SK-N-SH treated with all-trans-retinoic acid at 6 μM for 48 hours (cell line): ENCODE measurements around the gene KDF1.
"Not testable (repeated sequence)": the region's sequence is repeated elsewhere in the genome, so short reads cannot be mapped to it uniquely, and the experiment has no call there.

ENCODE experiments used
- ATAC-seq: fragments of 200-7000 bp; cut with Tn5 transposase; 3 replicates; pipeline ENCODE4 v1.9.1; 2020; ENCODE audit warnings: mild to moderate bottlenecking, moderate library complexity
- ARNTL ChIP-seq: fragments of 450-650 bp; formaldehyde crosslinking; IDR thresholded peaks from 2 replicates; pipeline ENCODE4 v1.5.0; 2020; ENCODE audit warnings: low read depth, mild to moderate bottlenecking, moderate library complexity, borderline replicate concordance
- CREB5 ChIP-seq: fragments of 250-450 bp; sonication (Bioruptor Pico); IDR thresholded peaks from 2 replicates; pipeline ENCODE4 v1.5.1; 2020; ENCODE audit warnings: low read depth, mild to moderate bottlenecking, moderate library complexity
- CSDC2 ChIP-seq: fragments of 250-450 bp; sonication (Bioruptor Pico); IDR thresholded peaks from 2 replicates; pipeline ENCODE4 v1.5.0; 2020; ENCODE audit warnings: mild to moderate bottlenecking, moderate library complexity
- CSRNP3 ChIP-seq: fragments of 250-450 bp; sonication (Bioruptor Pico); IDR thresholded peaks from 2 replicates; pipeline ENCODE4 v1.5.1; 2021; ENCODE audit warnings: mild to moderate bottlenecking, moderate library complexity
- ESRRG ChIP-seq: fragments of 250-450 bp; sonication (Bioruptor Pico); IDR thresholded peaks from 2 replicates; pipeline ENCODE4 v1.6.1; 2021; ENCODE audit warnings: mild to moderate bottlenecking
- ISL1 ChIP-seq: fragments of 250-450 bp; sonication (Bioruptor Pico); IDR thresholded peaks from 2 replicates; pipeline ENCODE4 v2.1.2; 2022; ENCODE audit warnings: mild to moderate bottlenecking, moderate library complexity
- OSR1 ChIP-seq: fragments of 250-450 bp; sonication (Bioruptor Pico); IDR thresholded peaks from 2 replicates; pipeline ENCODE4 v1.8.0; 2022; ENCODE audit warnings: moderate library complexity, mild to moderate bottlenecking, inconsistent platforms
- POU6F1 ChIP-seq: fragments of 250-450 bp; sonication (Bioruptor Pico); IDR thresholded peaks from 2 replicates; pipeline ENCODE4 v1.8.0; 2021; ENCODE audit warnings: low read depth, mild to moderate bottlenecking, moderate library complexity, borderline replicate concordance
- PPARA ChIP-seq: fragments of 250-450 bp; sonication (Bioruptor Pico); IDR thresholded peaks from 2 replicates; pipeline ENCODE4 v1.5.0; 2020; ENCODE audit warnings: mild to moderate bottlenecking, borderline replicate concordance
- RARB ChIP-seq: fragments of 250-450 bp; sonication (Bioruptor Pico); IDR thresholded peaks from 2 replicates; pipeline ENCODE4 v1.8.0; 2021; ENCODE audit warnings: mild to moderate bottlenecking, moderate library complexity
- SNAI2 ChIP-seq: fragments of 250-450 bp; sonication (Bioruptor Pico); IDR thresholded peaks from 2 replicates; pipeline ENCODE4 v1.5.0; 2020; ENCODE audit warnings: mild to moderate bottlenecking, moderate library complexity
- TCF4 ChIP-seq: fragments of 250-450 bp; sonication (Bioruptor Pico); IDR thresholded peaks from 2 replicates; pipeline ENCODE4 v1.8.0; 2021; ENCODE audit warnings: mild to moderate bottlenecking, moderate library complexity, borderline replicate concordance
- TOX ChIP-seq: fragments of 250-450 bp; sonication (Bioruptor Pico); IDR thresholded peaks from 2 replicates; pipeline ENCODE4 v1.8.0; 2021; ENCODE audit warnings: mild to moderate bottlenecking, moderate library complexity, borderline replicate concordance
- TSHZ2 ChIP-seq: fragments of 250-450 bp; sonication (Bioruptor Pico); IDR thresholded peaks from 2 replicates; pipeline ENCODE4 v1.5.0; 2020; ENCODE audit warnings: mild to moderate bottlenecking, moderate library complexity
- ZC3H10 ChIP-seq: fragments of 250-450 bp; sonication (Bioruptor Pico); IDR thresholded peaks from 2 replicates; pipeline ENCODE4 v1.5.1; 2021; ENCODE audit warnings: mild to moderate bottlenecking, moderate library complexity
- ZFP3 ChIP-seq: fragments of 250-450 bp; sonication (Bioruptor Pico); IDR thresholded peaks from 2 replicates; pipeline ENCODE4 v1.5.0; 2020; ENCODE audit warnings: mild to moderate bottlenecking, moderate library complexity
- ZFP30 ChIP-seq: fragments of 450-650 bp; formaldehyde crosslinking; IDR thresholded peaks from 2 replicates; pipeline ENCODE4 v1.5.0; 2022; ENCODE audit warnings: mild to moderate bottlenecking, moderate library complexity
- ZNF565 ChIP-seq: fragments of 450-650 bp; formaldehyde crosslinking; conservative IDR thresholded peaks from 2 replicates; pipeline ENCODE4 v1.5.0; 2020; ENCODE audit warnings: low read depth, mild to moderate bottlenecking, moderate library complexity
- ZNF70 ChIP-seq: fragments of 450-650 bp; formaldehyde crosslinking; IDR thresholded peaks from 2 replicates; pipeline ENCODE4 v1.5.0; 2020; ENCODE audit warnings: mild to moderate bottlenecking, moderate library complexity
- ZNF8 ChIP-seq: fragments of 450-650 bp; formaldehyde crosslinking; IDR thresholded peaks from 2 replicates; pipeline ENCODE4 v1.5.0; 2020; ENCODE audit warnings: mild to moderate bottlenecking, moderate library complexity

Gene KDF1

GRCh38 chr1:26949926-26950319, 10.3 kb downstream of the KDF1 start:
- ATAC-seq, result peak; percentile 44
- TF ChIP-seq TOX (CRISPR knock-in tag) (no peak), POU6F1 (no peak), ZNF8 (CRISPR knock-in tag) (no peak), CREB5 (CRISPR knock-in tag) (no peak)

- TF ChIP-seq ZFP3 (CRISPR knock-in tag) (no peak), ZFP30 (CRISPR knock-in tag) (no peak), ZNF70 (CRISPR knock-in tag) (no peak), TSHZ2 (CRISPR knock-in tag) (no peak), ZC3H10 (CRISPR knock-in tag) (no peak), ESRRG (CRISPR knock-in tag) (no peak), ZNF565 (CRISPR knock-in tag) (no peak), ISL1 (CRISPR knock-in tag) (no peak), CSRNP3 (CRISPR knock-in tag) (no peak), RARB (CRISPR knock-in tag) (no peak), OSR1 (CRISPR knock-in tag) (no peak), TCF4 (CRISPR knock-in tag) (no peak), PPARA (no peak)
- ATAC-seq, result peak; percentile 43
Measured at GRCh38 chr1:26949266-26949925, 10.9 kb downstream of the KDF1 start.

- not testable (repeated sequence) for ATAC-seq
Measured at GRCh38 chr1:26948725-26949057, 11.6 kb downstream of the KDF1 start.

GRCh38 chr1:26946270-26946669, 14.0 kb downstream of the KDF1 start:
- ATAC-seq, result no peak
- TF ChIP-seq ZC3H10 (CRISPR knock-in tag) (no peak), ESRRG (CRISPR knock-in tag) (no peak), TSHZ2 (CRISPR knock-in tag) (no peak), CSDC2 (CRISPR knock-in tag) (no peak), TOX (CRISPR knock-in tag) (no peak), ZFP30 (CRISPR knock-in tag) (no peak), ZFP3 (CRISPR knock-in tag) (no peak), ISL1 (CRISPR knock-in tag) (no peak), ARNTL (CRISPR knock-in tag) (no peak), SNAI2 (CRISPR knock-in tag) (no peak), POU6F1 (no peak), RARB (CRISPR knock-in tag) (no peak), OSR1 (CRISPR knock-in tag) (no peak), CSRNP3 (CRISPR knock-in tag) (no peak)
